ENCODE data around the gene BANP. TPM values are rescaled to one million over a fixed set of nuclear protein-coding genes. Genes with fewer than 3 reads are reported as not detected.
"Not testable (repeated sequence)": the region's sequence is repeated elsewhere in the genome, so short reads cannot be mapped to it uniquely, and the experiment has no call there.

Gene BANP
- total RNA-seq, 1 donor = 25.9 TPM

DNA sequence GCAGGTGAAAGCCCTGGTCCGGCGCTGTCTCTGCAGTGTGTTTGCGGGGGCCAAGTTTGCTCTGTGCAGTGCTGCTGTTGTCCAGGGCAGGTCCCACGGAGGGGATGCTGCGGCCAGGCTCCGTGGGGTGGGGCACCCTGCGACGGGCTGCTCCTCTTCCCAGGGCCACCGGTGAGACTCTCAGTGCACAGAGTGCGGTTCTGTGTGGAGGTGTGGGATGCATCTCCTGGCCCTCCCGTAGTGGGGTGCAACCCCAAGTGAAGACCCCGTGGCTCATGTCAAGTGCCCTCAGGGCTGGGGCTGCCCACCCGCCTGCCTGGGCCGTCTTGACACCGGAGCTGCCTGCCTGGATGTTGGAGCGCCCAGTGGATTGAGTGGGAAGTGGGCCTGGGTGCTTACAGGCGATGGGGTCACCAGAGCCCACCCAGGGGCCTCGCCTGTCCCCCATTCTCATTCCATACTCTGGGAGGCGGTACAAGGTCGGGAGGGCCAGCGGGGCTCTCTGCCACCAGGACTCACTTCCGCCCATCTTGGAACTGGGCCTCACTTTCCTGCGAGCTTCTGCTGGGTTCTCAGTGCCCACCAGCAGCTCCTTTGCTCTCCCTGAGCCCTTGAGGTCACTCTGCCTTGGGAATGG lies 119.9 kb downstream of the BANP start:
- DNase-seq (ENCODE audit: low read depth) = no peak
- TF ChIP-seq, protein P1, sequence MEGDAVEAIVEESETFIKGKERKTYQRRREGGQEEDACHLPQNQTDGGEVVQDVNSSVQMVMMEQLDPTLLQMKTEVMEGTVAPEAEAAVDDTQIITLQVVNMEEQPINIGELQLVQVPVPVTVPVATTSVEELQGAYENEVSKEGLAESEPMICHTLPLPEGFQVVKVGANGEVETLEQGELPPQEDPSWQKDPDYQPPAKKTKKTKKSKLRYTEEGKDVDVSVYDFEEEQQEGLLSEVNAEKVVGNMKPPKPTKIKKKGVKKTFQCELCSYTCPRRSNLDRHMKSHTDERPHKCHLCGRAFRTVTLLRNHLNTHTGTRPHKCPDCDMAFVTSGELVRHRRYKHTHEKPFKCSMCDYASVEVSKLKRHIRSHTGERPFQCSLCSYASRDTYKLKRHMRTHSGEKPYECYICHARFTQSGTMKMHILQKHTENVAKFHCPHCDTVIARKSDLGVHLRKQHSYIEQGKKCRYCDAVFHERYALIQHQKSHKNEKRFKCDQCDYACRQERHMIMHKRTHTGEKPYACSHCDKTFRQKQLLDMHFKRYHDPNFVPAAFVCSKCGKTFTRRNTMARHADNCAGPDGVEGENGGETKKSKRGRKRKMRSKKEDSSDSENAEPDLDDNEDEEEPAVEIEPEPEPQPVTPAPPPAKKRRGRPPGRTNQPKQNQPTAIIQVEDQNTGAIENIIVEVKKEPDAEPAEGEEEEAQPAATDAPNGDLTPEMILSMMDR (IDR thresholded peaks at IDR 0.05; ENCODE audit: insufficient read depth, low read depth, low read length) = no peak
- no peak overlapping the region for H3K4me3 ChIP-seq (ENCODE audit: low read depth, low read length)

DNA sequence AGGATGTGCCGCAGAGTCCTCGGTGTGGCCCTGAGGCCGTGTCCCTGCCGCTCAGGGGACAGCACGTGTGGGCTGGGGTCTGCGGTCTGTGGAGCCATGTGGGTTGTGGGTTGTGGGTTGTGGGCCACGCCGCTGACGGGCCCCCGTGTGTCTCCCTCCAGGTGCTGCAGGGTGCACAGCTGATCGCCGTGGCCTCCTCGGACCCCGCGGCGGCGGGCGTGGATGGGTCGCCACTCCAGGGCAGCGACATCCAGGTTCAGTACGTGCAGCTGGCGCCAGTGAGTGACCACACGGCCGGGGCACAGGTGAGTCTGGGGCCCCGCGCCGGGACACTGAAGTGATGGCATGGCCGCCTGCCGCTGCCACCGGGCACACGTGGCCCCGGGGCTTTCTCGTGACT lies 120.7 kb downstream of the BANP start:
- no peak for DNase-seq (ENCODE audit: low read depth)
- H3K4me3 ChIP-seq (ENCODE audit: low read depth, low read length) = no peak overlapping the region
- TF ChIP-seq, protein P1 (IDR thresholded peaks at IDR 0.05; ENCODE audit: insufficient read depth, low read depth, low read length) = no peak

DNA sequence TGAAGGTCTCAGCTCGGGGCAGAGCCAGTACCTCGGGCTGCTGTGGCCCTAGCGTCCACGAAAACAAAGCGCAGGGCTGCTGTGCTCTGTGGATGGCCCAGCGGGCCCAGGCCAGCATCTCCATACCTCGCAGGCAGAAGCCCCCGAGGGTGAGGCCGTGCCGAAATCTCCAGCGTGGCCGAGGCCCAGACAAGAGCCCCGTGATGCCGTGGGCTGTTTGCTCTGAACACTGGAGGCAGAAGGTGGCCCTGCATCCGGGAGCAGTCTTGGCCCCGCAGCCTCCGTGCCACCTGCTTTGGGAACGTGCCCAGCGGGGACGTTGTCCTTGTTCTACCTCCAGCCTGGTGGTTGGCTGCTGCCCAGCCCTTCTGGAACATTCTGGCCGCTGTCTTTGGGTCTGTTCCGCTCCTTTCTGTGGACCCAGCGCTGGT lies 121.4 kb downstream of the BANP start:
- no peak for DNase-seq (ENCODE audit: low read depth)
- TF ChIP-seq, protein P1 (IDR thresholded peaks at IDR 0.05; ENCODE audit: insufficient read depth, low read depth, low read length) = no peak
- H3K4me3 ChIP-seq (ENCODE audit: low read depth, low read length) = no peak overlapping the region

DNA sequence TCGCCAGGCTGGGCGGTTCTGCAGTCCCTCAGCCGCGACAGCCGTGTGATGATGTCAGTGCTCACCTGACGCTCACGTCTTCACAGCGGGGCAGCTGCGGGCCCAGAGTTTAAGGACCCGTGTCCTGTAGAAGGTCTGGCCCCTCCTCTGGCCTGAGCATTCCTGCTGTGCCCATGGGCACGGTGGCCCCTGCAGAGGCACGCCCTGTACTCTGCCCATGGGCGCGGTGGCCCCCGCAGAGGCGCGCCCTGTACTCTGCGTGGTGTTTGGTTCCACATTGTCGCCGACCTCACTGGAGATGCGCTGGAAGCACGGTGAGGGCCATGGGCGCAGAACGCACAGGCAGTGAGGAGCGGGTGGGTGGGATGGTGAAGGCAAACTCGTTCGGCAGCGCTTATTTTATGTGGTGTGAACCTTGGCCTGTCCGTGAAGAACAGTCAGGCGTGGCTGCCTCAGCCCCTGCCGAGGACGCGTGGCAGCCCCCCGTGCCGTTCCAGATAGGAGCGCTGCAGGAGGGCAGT lies 122.0 kb downstream of the BANP start:
- TF ChIP-seq, protein P1 (IDR thresholded peaks at IDR 0.05; ENCODE audit: insufficient read depth, low read depth, low read length) = no peak
- H3K4me3 ChIP-seq (ENCODE audit: low read depth, low read length) = no peak overlapping the region
- no peak for DNase-seq (ENCODE audit: low read depth)

DNA sequence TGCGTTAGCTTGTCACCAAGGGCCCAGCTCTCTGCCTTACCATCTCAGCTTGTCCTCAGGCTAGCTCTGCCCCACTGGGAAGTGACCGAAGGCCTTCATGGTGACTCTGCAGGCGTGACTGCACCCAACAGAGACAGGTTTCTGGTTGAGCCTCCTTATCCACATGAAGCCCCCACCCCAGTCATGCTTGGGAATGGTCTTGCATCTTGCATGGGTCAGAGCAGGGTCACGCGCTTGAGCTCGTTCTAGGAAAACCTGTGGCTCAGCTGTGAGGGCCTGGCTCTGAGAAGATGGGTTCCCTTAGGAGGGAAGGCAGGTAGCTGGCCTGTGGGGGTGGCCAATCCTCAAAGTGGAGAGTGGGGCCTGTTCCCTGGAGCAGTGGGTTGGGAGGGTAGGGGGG lies 122.8 kb downstream of the BANP start:
- no peak for DNase-seq (ENCODE audit: low read depth)
- TF ChIP-seq, protein P1 (IDR thresholded peaks at IDR 0.05; ENCODE audit: insufficient read depth, low read depth, low read length) = no peak
- no peak overlapping the region for H3K4me3 ChIP-seq (ENCODE audit: low read depth, low read length)

DNA sequence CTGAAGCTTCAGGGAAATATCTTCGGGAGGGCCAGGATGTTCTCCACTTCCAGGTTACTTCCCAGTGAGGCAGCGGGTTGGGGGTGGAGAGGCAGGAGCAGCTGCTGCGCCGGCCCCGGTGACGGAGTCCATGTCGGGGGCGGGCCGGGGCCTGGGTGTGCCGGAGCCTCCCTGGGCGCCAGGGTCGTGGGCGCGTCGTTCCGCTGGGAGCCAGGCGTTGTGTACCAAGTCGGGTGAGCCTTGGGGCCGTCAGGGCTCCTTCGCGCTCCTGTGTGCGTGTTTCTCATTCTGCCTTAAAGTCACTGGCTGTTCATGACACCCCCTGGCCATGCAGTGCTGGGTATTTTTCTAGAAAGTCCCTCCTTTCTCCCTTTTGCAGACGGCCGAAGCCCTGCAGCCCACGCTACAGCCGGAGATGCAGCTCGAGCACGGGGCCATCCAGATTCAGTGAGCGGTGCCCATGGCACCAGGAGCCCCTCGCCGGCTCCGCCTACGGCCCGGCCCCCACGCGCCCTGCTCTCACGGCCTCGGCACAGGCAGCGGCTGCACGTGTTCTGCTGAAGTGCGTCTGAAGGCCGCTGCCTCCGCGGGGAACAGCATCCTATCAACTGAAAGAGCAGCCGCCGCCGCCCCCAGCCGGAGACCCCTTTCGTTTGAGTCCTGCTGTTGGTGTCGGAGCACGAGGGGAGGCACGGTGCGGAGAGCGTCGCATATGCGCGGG lies 125.1 kb downstream of the BANP start:
- DNase-seq (ENCODE audit: low read depth) = no peak
- TF ChIP-seq, protein P1 (IDR thresholded peaks at IDR 0.05; ENCODE audit: insufficient read depth, low read depth, low read length) = no peak
- H3K4me3 ChIP-seq (ENCODE audit: low read depth, low read length) = no peak overlapping the region

DNA sequence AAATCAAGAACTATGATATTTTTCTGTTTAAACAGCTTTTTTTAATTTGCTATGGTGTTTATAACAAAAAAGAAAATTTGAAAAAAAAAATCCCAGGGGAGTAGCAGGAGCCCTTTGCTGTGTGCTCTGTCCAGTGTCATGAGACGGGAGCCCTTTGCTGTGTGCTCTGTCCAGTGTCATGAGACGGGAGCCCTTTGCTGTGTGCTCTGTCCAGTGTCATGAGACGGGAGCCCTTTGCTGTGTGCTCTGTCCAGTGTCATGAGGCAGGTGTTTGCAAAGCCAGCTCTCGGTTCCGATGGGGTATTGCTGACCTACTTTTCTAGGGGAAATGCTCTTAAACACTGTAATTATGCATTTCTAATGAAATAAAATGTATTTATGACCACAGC lies 125.7 kb downstream of the BANP start:
- H3K4me3 ChIP-seq (ENCODE audit: low read depth, low read length); DNase-seq (ENCODE audit: low read depth): not testable (repeated sequence)
